Left colon (tissue), 2 donors: ENCODE data around the gene PDE6G. TPM values are rescaled to one million over a fixed set of nuclear protein-coding genes. Genes with fewer than 3 reads are reported as not detected.
"Not testable (repeated sequence)": the region's sequence is repeated elsewhere in the genome, so short reads cannot be mapped to it uniquely, and the experiment has no call there.

Experiments
- ATAC-seq: fragments of 200-7000 bp; cut with Tn5 transposase; one replicate; pipeline ENCODE4 v1.9.1; 2020; ENCODE audit warnings: mild to moderate bottlenecking, moderate library complexity
- DNase-seq, 2 donors: peaks; one replicate each; pipeline ENCODE4 v3.0.0-alpha.2; 2020
- intact Hi-C, 2 donors: fragments of 100-400 bp; cut with DNase I in 1 of 2; cut with micrococcal nuclease in 1 of 2; formaldehyde crosslinking; loops; one replicate each; pipeline versions ENCODE4 v1.11.2 to v1.14.0; 2022; cut with DNase I, micrococcal nuclease
- total RNA-seq, 2 donors: library from RNA; stranded (reverse); fragmentation: NEBNext Ultra II Directional; extraction: Animal tissue kit (Norgen Biotek cat#: 25700); gene quantifications; one replicate each; pipeline ENCODE4 v1.2.1, GENCODE V29; 2021
- donor health status: DM: no; HTN: no; CAD: no.
- donor health status: DM: yes; HTN: yes; CAD: no.

PDE6G gene
- total RNA-seq, 2 donors from 2014 or later: 0.34 TPM; not detected in 1

- ATAC-seq (no peak), DNase-seq (no peak)
- intact Hi-C loops: no loop called here
Observed at GRCh38 chr17:81644976-81645952, 11.1 kb downstream of the PDE6G start.

DNA sequence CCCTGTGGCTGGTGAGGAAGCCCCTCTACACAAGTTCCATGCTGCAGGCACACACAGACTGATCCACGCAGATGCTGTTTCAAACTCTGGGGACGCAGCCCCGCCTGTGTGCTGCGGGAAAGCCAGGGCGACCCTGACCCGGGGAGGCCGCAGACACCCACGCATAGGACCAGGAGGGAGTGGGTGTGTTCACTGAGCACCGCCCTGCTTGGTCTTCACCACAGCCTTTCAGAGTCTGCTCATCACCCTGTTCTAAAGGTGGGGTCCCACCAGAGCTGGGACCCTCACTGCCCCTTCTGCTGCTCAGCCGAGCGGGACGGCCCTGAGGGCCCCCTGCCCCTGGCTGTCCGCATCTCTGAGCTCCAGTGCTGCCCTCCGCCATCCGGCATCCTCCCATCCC is 11.8 kb downstream of the PDE6G start:
- DNase-seq: no peak
- ATAC-seq: no peak
- intact Hi-C loops: no loop called here

DNA sequence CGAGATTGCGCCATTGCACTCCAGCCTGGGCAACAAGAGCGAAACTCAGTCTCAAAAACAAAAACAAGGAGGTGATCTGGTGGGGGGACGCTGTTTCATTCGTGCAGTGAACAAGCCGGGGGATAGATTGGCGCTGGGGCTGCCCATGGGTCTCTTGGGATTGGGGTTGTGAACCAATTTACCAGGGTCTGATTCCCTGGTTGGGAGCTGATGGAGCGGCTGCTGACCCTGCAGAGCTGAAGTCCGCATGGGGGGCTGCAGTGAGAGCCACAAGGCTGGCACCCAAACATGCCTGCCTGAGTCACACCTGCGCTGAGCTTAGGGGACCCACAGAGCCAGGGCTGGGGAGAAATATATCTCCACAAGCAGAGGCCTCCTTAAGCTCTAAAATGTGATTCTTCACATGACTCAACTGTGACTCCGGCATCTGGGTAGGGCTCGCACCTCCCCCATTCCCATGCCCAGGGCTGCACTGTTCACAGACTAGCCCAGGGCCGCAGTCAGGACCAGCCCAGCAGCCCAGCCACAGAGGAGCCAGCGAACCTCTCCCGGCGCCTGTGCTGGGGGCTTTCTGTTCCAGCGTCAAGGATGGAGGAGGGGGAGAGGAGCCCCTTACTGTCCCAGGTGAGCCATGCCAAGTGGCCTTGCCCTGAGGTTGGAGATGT is 14.4 kb downstream of the PDE6G start:
- intact Hi-C loops: no loop called here
- DNase-seq: no peak
- no peak for ATAC-seq

DNA sequence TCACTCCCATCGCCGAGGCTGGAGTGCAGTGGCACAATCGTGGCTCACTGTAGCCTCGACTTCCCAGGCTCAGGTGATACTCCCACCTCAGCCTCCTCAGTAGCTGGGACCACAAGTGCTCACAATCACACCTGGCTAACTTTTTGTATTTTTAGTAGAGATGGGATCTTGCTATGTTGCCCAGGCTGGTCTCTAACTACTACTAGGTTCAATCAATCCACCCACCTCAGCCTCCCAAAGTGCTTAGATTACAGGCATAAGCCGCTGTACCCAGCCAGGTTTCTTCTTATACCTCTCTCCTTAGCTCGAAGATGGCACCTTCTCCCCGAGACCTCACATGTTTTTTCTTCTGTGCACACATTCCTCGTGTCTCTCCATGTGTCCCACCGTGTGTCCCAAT is 16.3 kb downstream of the PDE6G start:
- ATAC-seq (no peak), DNase-seq (no peak)

DNA sequence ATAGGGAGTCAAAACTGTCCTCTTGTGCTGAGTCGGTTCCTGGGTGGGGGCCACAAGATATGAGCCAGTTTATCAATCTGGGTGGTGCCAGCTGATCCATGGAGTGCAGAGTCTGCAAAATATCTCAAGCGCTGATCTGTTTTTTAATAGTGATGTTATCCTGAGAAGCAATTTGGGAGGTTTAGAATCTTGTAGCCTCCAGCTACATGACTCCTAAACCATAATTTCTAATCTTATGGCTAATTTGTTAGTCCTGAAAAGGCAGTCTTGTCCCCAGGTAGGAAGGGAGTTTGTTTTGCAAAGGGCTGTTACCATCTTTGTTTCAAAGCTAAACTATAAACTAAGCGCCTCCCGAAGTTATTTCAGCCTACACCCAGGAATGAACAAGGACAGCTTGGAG is 17.7 kb downstream of the PDE6G start:
- intact Hi-C loops: no loop called here
- DNase-seq: no peak
- ATAC-seq: no peak

More for the DNA sequence above, 16.3 kb downstream of the PDE6G start:
- intact Hi-C loops: no loop called here

- intact Hi-C loops: no loop called here
- peak; percentile 82 for ATAC-seq
- DNase-seq: peak; percentile 66 to 82
Observed at GRCh38 chr17:81636505-81637288, 19.6 kb downstream of the PDE6G start, which contains the start of the genes NPLOC4 and TSPAN10. Gene NPLOC4, minus strand, starts transcription at chr17:81637112. Its CDS starts 182 bp downstream, at chr17:81636930. Gene TSPAN10, plus strand, starts transcription at chr17:81637196. Its CDS starts 5,217 bp downstream, at chr17:81642413.

DNA sequence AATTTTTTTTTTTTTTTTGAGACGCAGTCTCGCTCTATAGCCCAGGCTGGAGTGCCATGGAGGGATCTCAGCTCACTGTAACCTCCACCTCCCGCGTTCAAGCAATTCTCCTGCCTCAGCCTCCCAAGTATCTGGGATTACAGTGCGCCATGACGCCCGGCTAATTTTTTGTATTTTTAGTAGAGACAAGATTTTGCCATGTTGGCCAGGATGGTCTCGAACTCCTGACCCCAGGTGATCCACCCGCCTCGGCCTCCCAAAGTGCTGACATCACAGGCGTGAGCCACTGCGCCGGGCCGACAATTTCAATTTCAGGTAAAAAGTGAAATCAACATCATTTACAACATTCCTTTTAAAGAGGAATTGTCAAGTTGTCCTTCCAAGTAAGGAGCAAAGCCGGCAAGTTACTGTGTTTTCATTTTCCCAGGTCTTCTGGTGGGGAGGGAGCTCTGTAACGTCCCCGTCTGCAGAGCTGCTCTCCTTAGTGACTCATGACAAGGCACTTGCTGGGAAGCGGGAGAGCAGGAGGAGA is 20.3 kb downstream of the PDE6G start:
- ATAC-seq (peak; percentile 1), DNase-seq (no peak)
- intact Hi-C loops: no loop called here

- intact Hi-C loops: no loop called here
- peak; percentile 20 for ATAC-seq
- no peak for DNase-seq
Observed at GRCh38 chr17:81635431-81635830, 20.9 kb downstream of the PDE6G start.

DNA sequence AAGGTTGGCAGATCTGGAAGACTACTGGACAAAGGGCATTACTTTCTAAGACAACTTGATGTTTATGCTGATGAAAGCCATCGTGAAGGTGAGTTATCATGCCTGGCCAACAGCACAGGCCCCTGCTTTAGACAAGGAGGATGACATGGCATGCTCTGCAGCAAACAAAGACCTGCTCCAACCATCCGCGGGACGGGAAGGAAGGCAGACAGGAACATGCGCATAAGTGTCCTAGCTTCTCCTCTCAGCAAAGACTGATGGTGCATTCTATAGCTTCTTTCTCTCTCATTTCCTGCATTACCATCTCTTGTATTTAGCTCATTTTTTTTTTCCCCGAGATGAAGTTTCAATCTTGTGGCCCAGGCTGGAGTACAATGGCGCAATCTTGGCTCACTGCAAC is 24.9 kb downstream of the PDE6G start:
- intact Hi-C loops: no loop called here
- ATAC-seq: no peak
- DNase-seq: no peak

GRCh38 chr17:81630274-81630673 is 26.1 kb downstream of the PDE6G start:
- intact Hi-C loops: no loop called here
- DNase-seq (no peak), ATAC-seq (no peak)

GRCh38 chr17:81621494-81622130 is 34.7 kb downstream of the PDE6G start:
- intact Hi-C loops: no loop called here
- ATAC-seq (no peak), DNase-seq (no peak)

GRCh38 chr17:81618307-81618706 is 38.0 kb downstream of the PDE6G start:
- intact Hi-C loops, DNase-seq, ATAC-seq: not testable (repeated sequence)

DNA sequence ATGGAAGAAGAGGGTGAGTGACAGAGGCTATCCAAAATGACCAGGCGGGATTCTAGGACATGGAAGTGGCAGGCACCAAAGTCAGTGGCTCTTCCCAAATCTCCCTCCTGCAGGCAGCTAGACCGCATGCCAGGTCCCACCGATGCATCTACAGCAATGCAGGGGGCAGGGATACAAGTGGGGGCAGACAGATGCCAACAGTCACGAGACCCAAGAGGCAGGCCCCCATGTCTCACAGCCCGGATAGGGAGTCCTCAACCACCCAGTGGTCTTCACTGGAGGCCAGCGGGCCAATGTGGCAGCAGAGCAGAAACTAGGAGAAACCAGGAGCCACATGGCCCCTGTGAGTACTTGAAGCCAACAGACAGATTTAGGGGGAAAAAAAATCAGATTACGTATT is 39.5 kb downstream of the PDE6G start:
- intact Hi-C loops: no loop called here
- ATAC-seq (no peak), DNase-seq (no peak)

GRCh38 chr17:81615401-81615930 is 40.9 kb downstream of the PDE6G start:
- ATAC-seq (no peak), DNase-seq (no peak)
- intact Hi-C loops: no loop called here

GRCh38 chr17:81612172-81612970 is 44.0 kb downstream of the PDE6G start:
- intact Hi-C loops: no loop called here
- DNase-seq: no peak
- ATAC-seq: no peak

DNA sequence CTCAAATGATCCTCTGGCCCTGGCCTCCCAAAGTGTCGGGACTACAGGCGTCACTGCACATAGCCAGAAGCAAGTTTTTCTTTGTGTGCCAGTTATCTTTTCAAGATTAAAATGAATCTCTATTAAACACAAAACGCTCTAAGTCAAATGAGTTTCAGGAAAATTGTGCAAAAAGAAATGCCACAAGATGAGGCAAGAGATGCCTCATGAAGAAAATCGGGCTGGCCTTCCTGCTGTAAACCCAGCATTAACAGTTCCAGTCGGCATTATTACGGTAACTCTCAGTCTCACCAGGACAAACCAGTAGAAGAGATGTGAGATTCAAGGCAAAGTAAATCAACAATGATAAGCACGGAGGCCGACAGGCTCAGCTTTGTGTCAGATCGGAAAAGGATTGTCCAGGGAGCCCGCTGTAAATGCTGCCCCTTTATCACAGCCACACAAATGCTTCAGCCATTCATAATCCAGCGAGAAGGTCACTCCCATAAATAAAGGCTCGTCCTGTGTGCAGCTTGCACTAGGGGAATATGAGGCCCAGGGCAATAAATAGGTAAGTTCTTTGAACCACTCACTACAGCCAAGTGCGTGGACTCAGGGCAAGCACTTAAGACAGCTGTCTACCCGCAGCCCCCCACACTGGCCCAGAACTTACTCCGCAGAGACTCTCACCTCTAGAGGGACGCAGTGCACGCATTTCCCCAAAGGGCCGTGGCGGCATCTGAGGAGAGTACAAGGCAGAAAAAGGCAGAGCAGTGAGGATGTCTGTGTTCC is 46.6 kb downstream of the PDE6G start:
- intact Hi-C loops: loop anchor here in 1 of 2 donors (10.0 kb wide), 1 partner anchor 85 kb away; the partner anchor contains the start of gene FSCN2
- DNase-seq: no peak
- no peak for ATAC-seq
